Fibroblast of villous mesenchyme (primary cell): ENCODE measurements around the gene QSER1. TPM values are rescaled to one million over a fixed set of nuclear protein-coding genes. Genes with fewer than 3 reads are reported as not detected.

Experiments
- DNase-seq: peaks from one replicate; pipeline ENCODE4 v3.0.0-alpha.2; 2010; ENCODE audit warnings: low read depth
- H3K4me3 ChIP-seq: 2 replicates; pipeline ENCODE4 v1.5.1; 2011; ENCODE audit warnings: low read depth, mild to moderate bottlenecking, low read length
- CTCF ChIP-seq: IDR thresholded peaks from 2 replicates; pipeline ENCODE4 v1.5.1; 2012; ENCODE audit warnings: low read depth, mild to moderate bottlenecking, low read length; ENCODE audit not compliant: insufficient read depth
- total RNA-seq: library from RNA; depleted of rRNA; stranded (reverse); fragments of >200 nt; gene quantifications from 2 replicates; pipeline ENCODE4 v1.2.3, GENCODE V29; 2012

QSER1 gene
- total RNA-seq, 1 donor: 26.8 TPM

- H3K4me3 ChIP-seq: no peak overlapping the region
- DNase-seq: no peak
- no peak for TF ChIP-seq CTCF
Measured at GRCh38 chr11:33006010-33006409, 113.4 kb downstream of the QSER1 start.

- H3K4me3 ChIP-seq: no peak overlapping the region
- TF ChIP-seq CTCF: no peak
- peak; percentile 78 for DNase-seq
Measured at GRCh38 chr11:33013755-33014154, 121.1 kb downstream of the QSER1 start.

GRCh38 chr11:33015621-33016551 lies 123.3 kb downstream of the QSER1 start, which contains the start of gene DEPDC7:
DEPDC7 (plus strand) TSS chr11:33015878; CDS start chr11:33015956, 78 bp downstream.
- peak within 1 kb of the TSS; percentile 54 for H3K4me3 ChIP-seq
- DNase-seq: peak; percentile 86
- TF ChIP-seq CTCF: no peak

GRCh38 chr11:33016654-33017053 lies 124.0 kb downstream of the QSER1 start:
- peak overlapping the region; percentile 54 for H3K4me3 ChIP-seq
- TF ChIP-seq CTCF: no peak
- peak; percentile 47 for DNase-seq

- H3K4me3 ChIP-seq: no peak overlapping the region
- no peak for DNase-seq
- no peak for TF ChIP-seq CTCF
Measured at GRCh38 chr11:33017478-33017877, 124.9 kb downstream of the QSER1 start.

- no peak for DNase-seq
- H3K4me3 ChIP-seq: no peak overlapping the region
- no peak for TF ChIP-seq CTCF
Measured at GRCh38 chr11:33017965-33018364, 125.4 kb downstream of the QSER1 start.
